ENCODE results near the gene TBX19.

DNA sequence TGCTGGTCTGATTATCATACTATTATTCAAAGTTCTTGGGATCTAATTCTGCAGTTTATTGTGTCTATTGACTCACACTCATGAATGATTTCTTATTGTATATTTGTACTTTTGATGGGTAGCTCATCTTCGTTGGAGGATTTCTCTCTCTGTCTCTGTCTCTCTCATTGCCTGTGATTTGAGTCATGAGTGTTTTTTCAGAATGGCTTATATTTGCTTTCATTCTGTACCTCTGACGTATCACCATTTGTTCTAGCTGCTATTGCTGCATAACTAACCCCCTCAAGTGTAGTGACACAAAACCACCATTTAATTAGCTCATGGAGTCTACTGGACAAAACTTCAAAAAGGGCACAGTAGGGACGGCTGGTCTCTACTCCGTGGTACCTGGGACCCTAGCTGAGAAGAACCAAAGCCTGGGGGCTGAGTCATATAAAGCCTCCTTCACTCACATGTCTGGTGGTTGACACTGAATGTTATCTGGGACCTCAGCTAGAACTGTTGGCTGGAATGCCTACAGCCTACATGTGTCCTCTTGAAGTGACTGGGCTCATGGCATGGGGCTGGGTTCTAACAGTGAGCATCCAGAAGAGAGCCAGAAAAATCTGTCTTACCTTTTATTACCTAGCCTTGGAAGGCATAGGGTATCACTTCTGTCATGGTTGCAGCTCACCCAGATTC is 44.2 kb downstream of the TBX19 start:
- TF ChIP-seq, protein P1, sequence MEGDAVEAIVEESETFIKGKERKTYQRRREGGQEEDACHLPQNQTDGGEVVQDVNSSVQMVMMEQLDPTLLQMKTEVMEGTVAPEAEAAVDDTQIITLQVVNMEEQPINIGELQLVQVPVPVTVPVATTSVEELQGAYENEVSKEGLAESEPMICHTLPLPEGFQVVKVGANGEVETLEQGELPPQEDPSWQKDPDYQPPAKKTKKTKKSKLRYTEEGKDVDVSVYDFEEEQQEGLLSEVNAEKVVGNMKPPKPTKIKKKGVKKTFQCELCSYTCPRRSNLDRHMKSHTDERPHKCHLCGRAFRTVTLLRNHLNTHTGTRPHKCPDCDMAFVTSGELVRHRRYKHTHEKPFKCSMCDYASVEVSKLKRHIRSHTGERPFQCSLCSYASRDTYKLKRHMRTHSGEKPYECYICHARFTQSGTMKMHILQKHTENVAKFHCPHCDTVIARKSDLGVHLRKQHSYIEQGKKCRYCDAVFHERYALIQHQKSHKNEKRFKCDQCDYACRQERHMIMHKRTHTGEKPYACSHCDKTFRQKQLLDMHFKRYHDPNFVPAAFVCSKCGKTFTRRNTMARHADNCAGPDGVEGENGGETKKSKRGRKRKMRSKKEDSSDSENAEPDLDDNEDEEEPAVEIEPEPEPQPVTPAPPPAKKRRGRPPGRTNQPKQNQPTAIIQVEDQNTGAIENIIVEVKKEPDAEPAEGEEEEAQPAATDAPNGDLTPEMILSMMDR (IDR thresholded peaks at IDR 0.05), result no peak
- TF ChIP-seq, protein P2, sequence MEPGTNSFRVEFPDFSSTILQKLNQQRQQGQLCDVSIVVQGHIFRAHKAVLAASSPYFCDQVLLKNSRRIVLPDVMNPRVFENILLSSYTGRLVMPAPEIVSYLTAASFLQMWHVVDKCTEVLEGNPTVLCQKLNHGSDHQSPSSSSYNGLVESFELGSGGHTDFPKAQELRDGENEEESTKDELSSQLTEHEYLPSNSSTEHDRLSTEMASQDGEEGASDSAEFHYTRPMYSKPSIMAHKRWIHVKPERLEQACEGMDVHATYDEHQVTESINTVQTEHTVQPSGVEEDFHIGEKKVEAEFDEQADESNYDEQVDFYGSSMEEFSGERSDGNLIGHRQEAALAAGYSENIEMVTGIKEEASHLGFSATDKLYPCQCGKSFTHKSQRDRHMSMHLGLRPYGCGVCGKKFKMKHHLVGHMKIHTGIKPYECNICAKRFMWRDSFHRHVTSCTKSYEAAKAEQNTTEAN (CRISPR knock-in tag; IDR thresholded peaks at IDR 0.05), result no peak
- no peak for TF ChIP-seq ZNF263 (CRISPR knock-in tag; IDR thresholded peaks at IDR 0.05; ENCODE audit: low read depth)
